Fibroblast of lung (primary cell): ENCODE data around the gene CHIT1. TPM values are rescaled to one million over a fixed set of nuclear protein-coding genes. Genes with fewer than 3 reads are reported as not detected.
A peak's percentile ranks its signal among the peaks of the same experiment; 100 is the strongest.

ENCODE experiments used
- DNase-seq, 2 donors: peaks; one replicate each; pipeline versions ENCODE4 v3.0.0 to v3.0.0-alpha.2; 2010; ENCODE audit warnings: low read depth in 2 of 2
- H2AFZ ChIP-seq: 2 replicates; pipeline ENCODE4 v1.5.1; 2012; ENCODE audit warnings: low read length, control low read depth, inconsistent platforms
- H3K27ac ChIP-seq: 2 replicates; pipeline ENCODE4 v1.5.1; 2011; ENCODE audit warnings: low read length, control low read depth; ENCODE audit not compliant: insufficient read depth
- H3K27me3 ChIP-seq: 2 replicates; pipeline ENCODE4 v1.5.1; 2011; ENCODE audit warnings: mild to moderate bottlenecking, low read length; ENCODE audit not compliant: control insufficient read depth, insufficient read depth
- H3K36me3 ChIP-seq: 2 replicates; pipeline ENCODE4 v1.5.1; 2011; ENCODE audit warnings: low read length; ENCODE audit not compliant: control insufficient read depth, insufficient read depth
- H3K4me1 ChIP-seq: 2 replicates; pipeline ENCODE4 v1.5.1; 2011; ENCODE audit warnings: low read length; ENCODE audit not compliant: control insufficient read depth, insufficient read depth; ENCODE audit errors: extremely low read depth
- H3K4me2 ChIP-seq: 2 replicates; pipeline ENCODE4 v1.5.1; 2011; ENCODE audit warnings: low read length, control low read depth; ENCODE audit not compliant: insufficient read depth; ENCODE audit errors: extremely low read depth
- H3K4me3 ChIP-seq, 4 experiments: fragments of 200-600 bp in 1 of 4; sonication (generic) in 1 of 4; replicated peaks in 1 of 4; 2 replicates each; pipeline ENCODE4 v1.5.1; 2011 to 2016; ENCODE audit warnings: low read length in 4 of 4, low read depth in 3 of 4, mild to moderate bottlenecking in 3 of 4, control low read depth in 2 of 4, inconsistent platforms in 1 of 4, mixed read lengths in 1 of 4; ENCODE audit not compliant: insufficient read depth in 1 of 4; ENCODE audit errors: control extremely low read depth in 1 of 4
- H3K79me2 ChIP-seq: 2 replicates; pipeline ENCODE4 v1.5.1; 2012; ENCODE audit warnings: mild to moderate bottlenecking, low read length, inconsistent platforms; ENCODE audit not compliant: control insufficient read depth, insufficient read depth
- H3K9ac ChIP-seq: 2 replicates; pipeline ENCODE4 v1.5.1; 2011; ENCODE audit warnings: mild to moderate bottlenecking, low read length, control low read depth; ENCODE audit not compliant: insufficient read depth
- H3K9me3 ChIP-seq: 2 replicates; pipeline ENCODE4 v1.5.1; 2012; ENCODE audit warnings: low read depth, low read length; ENCODE audit not compliant: control insufficient read depth, insufficient read depth
- H4K20me1 ChIP-seq: 2 replicates; pipeline ENCODE4 v1.5.1; 2011; ENCODE audit warnings: low read length; ENCODE audit not compliant: control insufficient read depth, insufficient read depth; ENCODE audit errors: extremely low read depth
- EZH2 ChIP-seq: IDR thresholded peaks from 2 replicates; pipeline ENCODE4 v1.5.1; 2012; ENCODE audit warnings: low read length, control low read depth, mild to moderate bottlenecking; ENCODE audit errors: missing control alignments
- polyA plus RNA-seq, 2 donors: library from polyadenylated mRNA; depleted of rRNA in 1 of 2; stranded (reverse) in 1 of 2; unstranded in 1 of 2; fragments of >200 nt; gene quantifications; 2 replicates each; pipeline ENCODE4 v1.2.1, GENCODE V29; 2011 to 2012; ENCODE audit warnings: missing spikeins in 1 of 2
- total RNA-seq: library from RNA; depleted of rRNA; stranded (reverse); fragments of >200 nt; gene quantifications from 2 replicates; pipeline ENCODE4 v1.2.1, GENCODE V29; 2014
- TF ChIP-seq, protein P1 (sequence below), 2 donors: IDR thresholded peaks in 1 of 2; conservative IDR thresholded peaks in 1 of 2; 1 replicate in 1 of 2; 2 replicates in 1 of 2; pipeline ENCODE4 v1.5.1; 2011 to 2012; ENCODE audit warnings: low read length in 2 of 2, control low read depth in 1 of 2, inconsistent platforms in 1 of 2, low read depth in 1 of 2, mild to moderate bottlenecking in 1 of 2

CHIT1 gene
- total and polyA plus RNA-seq, 2 donors (not counting 1 experiment from before 2014, with no cell fraction given) = not detected

DNA sequence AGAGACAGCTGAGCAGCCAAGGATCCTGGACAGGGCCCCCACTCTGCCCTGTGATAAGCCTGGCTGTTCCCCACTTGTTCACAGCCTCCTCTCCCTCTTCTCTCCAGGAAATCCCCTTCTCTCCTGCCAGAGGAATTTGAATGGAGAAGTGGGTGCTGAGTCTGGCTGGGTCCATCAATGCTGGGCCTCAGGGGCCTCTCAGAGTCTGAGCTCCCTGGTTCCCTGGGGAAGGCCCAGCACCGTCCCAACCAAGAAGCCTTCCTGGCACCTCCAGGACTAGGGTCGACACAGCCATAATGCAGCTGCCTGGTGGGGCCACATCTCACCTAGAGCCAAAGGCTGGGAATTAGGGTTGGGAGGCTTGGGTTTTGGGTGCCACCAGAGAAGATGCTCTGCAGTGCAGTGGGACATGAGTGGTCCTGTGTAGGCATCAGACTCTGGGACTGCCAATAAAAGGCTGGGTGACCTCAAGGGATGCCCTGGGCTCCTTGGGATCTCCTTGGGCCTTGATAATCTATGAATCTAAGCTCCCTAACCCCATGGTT is 56.4 kb downstream of the CHIT1 start:
- H3K4me3 ChIP-seq = no peak overlapping the region
- H3K4me2 ChIP-seq = no peak overlapping the region
- H2AFZ ChIP-seq = no peak overlapping the region
- no peaks in the 10 kb centered on the region for H3K9me3 ChIP-seq
- H3K4me1 ChIP-seq = peaks cover 21% of the 10 kb centered on the region
- DNase-seq = no peak
- H4K20me1 ChIP-seq = no peaks in the 10 kb centered on the region
- H3K36me3 ChIP-seq = no peaks in the 10 kb centered on the region
- no peaks in the 10 kb centered on the region for H3K79me2 ChIP-seq
- H3K27ac ChIP-seq = no peak overlapping the region
- TF ChIP-seq, protein P1, sequence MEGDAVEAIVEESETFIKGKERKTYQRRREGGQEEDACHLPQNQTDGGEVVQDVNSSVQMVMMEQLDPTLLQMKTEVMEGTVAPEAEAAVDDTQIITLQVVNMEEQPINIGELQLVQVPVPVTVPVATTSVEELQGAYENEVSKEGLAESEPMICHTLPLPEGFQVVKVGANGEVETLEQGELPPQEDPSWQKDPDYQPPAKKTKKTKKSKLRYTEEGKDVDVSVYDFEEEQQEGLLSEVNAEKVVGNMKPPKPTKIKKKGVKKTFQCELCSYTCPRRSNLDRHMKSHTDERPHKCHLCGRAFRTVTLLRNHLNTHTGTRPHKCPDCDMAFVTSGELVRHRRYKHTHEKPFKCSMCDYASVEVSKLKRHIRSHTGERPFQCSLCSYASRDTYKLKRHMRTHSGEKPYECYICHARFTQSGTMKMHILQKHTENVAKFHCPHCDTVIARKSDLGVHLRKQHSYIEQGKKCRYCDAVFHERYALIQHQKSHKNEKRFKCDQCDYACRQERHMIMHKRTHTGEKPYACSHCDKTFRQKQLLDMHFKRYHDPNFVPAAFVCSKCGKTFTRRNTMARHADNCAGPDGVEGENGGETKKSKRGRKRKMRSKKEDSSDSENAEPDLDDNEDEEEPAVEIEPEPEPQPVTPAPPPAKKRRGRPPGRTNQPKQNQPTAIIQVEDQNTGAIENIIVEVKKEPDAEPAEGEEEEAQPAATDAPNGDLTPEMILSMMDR (conservative IDR thresholded peaks at IDR 0.05 in 1 of 2, IDR thresholded peaks at IDR 0.05 in 1 of 2; ENCODE audit: low read depth in 1 of 2, low read length in 2 of 2) = no peak
- TF ChIP-seq EZH2 = no peak
- H3K27me3 ChIP-seq = no peaks in the 10 kb centered on the region
- H3K9ac ChIP-seq = no peak overlapping the region

GRCh38 chr1:203172184-203173010 is 57.1 kb downstream of the CHIT1 start:
- H2AFZ ChIP-seq = no peak overlapping the region
- H3K27me3 ChIP-seq = no peaks in the 10 kb centered on the region
- TF ChIP-seq, protein P1 (conservative IDR thresholded peaks at IDR 0.05 in 1 of 2, IDR thresholded peaks at IDR 0.05 in 1 of 2; ENCODE audit: low read depth in 1 of 2, low read length in 2 of 2) = peak; percentile 57 to 77
- TF ChIP-seq EZH2 = no peak
- H3K4me1 ChIP-seq = peaks cover 17% of the 10 kb centered on the region
- no peaks in the 10 kb centered on the region for H3K79me2 ChIP-seq
- no peak overlapping the region for H3K4me2 ChIP-seq
- DNase-seq = peak; percentile 28 to 30
- H3K4me3 ChIP-seq = no peak overlapping the region
- no peaks in the 10 kb centered on the region for H3K36me3 ChIP-seq
- no peaks in the 10 kb centered on the region for H4K20me1 ChIP-seq
- no peak overlapping the region for H3K27ac ChIP-seq
- H3K9me3 ChIP-seq = no peaks in the 10 kb centered on the region
- H3K9ac ChIP-seq = no peak overlapping the region

GRCh38 chr1:203171341-203172183 is 57.9 kb downstream of the CHIT1 start:
- H3K79me2 ChIP-seq = no peaks in the 10 kb centered on the region
- no peak overlapping the region for H3K27ac ChIP-seq
- TF ChIP-seq, protein P1 (conservative IDR thresholded peaks at IDR 0.05 in 1 of 2, IDR thresholded peaks at IDR 0.05 in 1 of 2; ENCODE audit: low read depth in 1 of 2, low read length in 2 of 2) = no peak
- TF ChIP-seq EZH2 = no peak
- H3K4me3 ChIP-seq = no peak overlapping the region
- no peak overlapping the region for H3K4me2 ChIP-seq
- H3K36me3 ChIP-seq = no peaks in the 10 kb centered on the region
- H2AFZ ChIP-seq = no peak overlapping the region
- DNase-seq = no peak
- no peaks in the 10 kb centered on the region for H3K9me3 ChIP-seq
- H3K9ac ChIP-seq = no peak overlapping the region
- H3K4me1 ChIP-seq = peaks cover 10% of the 10 kb centered on the region
- no peaks in the 10 kb centered on the region for H4K20me1 ChIP-seq
- no peaks in the 10 kb centered on the region for H3K27me3 ChIP-seq
